Glomerular endothelial cell (primary cell): Measurements from ENCODE around the gene INO80. TPM values are rescaled to one million over a fixed set of nuclear protein-coding genes. Genes with fewer than 3 reads are reported as not detected.

ENCODE experiments used
- DNase-seq: peaks from one replicate; pipeline ENCODE4 v3.0.0-alpha.2; 2011; ENCODE audit warnings: low read depth, low spot score; ENCODE audit errors: extremely low read depth
- total RNA-seq: library from RNA; depleted of rRNA; stranded (reverse); fragments of >200 nt; gene quantifications from 2 replicates; pipeline ENCODE4 v1.2.3, GENCODE V29; 2015

The INO80 gene
- total RNA-seq, 1 donor from 2014 or later: 22.6 TPM

GRCh38 chr15:40933517-40933902, 182.6 kb downstream of the INO80 start:
- no peak for DNase-seq

- no peak for DNase-seq
Observed at GRCh38 chr15:40932649-40933516, 183.2 kb downstream of the INO80 start.

DNA sequence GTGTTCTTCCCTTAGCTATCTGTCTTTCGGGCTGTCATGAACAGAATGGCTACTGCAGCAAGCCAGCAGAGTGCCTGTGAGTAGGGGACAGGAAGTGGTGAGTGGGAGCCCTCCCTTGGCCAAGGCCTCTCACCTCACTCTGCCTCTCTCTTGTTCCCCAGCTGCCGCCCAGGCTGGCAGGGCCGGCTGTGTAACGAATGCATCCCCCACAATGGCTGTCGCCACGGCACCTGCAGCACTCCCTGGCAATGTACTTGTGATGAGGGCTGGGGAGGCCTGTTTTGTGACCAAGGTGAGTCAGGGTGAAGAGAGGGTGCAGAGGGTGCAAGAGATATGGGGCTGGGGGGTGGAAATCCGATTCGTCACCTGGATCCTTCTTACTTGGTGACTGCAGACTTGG, 183.9 kb downstream of the INO80 start:
- DNase-seq: no peak

DNA sequence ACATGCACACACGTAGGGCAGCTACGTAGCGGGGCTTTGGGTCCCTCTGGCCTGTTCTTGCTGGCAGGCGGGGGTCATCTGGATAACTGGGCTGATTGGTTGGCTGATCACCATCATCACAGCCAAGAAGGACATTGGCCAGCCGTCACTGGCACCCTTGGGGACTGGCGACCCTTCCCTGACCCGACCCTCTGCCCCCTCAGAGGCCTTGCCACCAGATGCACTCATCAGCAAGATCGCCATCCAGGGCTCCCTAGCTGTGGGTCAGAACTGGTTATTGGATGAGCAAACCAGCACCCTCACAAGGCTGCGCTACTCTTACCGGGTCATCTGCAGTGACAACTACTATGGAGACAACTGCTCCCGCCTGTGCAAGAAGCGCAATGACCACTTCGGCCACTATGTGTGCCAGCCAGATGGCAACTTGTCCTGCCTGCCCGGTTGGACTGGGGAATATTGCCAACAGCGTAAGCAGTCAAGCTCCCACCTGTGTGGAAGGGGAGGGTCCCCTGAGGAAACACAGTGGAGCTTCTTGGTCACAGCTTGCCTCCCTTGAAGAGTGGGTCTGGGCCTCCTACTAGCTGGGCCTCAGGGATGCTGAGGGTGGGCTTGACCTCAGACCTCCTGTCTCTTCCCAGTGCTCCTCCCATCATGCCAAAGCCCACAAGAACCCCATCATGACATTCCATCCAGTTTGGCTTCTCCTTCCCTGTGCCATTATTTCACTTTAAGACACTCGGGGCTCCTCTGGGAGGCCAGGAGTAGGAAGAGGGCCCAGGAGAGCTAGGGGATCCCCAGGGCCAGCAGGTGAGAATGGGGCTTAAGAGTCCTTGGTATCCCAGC, 184.6 kb downstream of the INO80 start:
- no peak for DNase-seq

DNA sequence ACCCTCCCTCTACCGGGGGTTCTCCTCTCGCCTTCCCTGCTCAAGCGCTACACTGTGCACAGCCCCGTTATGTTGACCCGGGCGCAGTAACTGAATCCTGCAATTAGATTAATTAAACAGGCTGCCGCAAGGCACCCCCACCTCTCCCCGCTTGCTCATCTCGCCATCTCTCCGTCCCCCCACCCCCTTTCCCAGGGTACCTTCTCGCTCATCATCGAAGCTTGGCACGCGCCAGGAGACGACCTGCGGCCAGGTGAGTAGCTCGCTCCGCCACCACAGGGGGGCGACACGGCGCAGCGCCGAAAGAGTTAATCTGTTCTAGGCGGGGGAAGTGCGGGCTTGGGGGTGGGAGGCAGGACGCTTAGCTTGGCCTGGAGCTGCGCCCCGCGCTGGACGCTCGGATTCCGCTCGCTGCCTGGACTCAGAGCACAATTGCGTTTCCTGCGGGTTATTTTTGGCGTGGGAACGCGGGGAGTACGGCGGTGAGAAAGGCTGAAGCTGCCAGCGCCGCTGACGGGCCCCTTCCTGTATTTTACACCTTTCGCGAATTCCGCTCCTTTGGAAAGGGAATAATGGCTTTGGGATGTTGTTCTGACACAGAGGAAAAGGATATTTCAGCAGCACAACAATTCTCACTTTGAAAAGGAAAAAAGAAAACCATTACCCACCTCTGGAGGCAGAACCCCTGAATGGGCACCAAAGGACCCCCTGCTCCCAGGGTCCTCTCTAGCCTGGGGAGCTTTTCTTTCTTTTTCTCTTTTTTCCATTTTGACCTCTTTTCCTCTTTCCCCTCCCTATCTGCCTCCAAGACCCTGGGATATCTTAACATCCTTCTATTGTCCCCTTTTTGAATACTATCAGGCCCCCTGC, 185.4 kb downstream of the INO80 start:
- no peak for DNase-seq

DNA sequence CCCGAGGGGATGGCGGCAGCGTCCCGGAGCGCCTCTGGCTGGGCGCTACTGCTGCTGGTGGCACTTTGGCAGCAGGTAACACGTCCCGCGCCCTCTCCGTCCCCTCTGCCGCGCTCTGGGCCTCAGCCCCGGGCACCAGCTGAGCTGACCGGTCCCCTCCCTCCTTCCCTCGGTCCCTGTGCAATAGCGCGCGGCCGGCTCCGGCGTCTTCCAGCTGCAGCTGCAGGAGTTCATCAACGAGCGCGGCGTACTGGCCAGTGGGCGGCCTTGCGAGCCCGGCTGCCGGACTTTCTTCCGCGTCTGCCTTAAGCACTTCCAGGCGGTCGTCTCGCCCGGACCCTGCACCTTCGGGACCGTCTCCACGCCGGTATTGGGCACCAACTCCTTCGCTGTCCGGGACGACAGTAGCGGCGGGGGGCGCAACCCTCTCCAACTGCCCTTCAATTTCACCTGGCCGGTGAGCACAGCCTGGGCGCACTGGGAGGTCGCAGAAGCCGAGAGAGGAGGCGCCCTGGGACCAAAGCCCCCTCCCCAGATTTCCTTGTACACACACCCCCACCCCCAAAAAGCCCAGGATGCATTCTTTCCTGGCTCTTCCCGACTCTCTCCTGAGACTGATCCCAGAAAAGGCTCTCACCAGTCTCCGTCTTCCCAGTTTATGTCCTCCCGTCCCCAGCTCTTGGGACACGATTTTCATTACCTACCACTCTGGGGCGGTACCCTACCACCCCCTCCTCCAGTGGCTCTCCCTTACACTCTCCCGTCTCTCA, 186.2 kb downstream of the INO80 start:
- DNase-seq: no peak

Other genes with a start within 250 kb of the INO80 start
- gene RHOV, start 242.0 kb downstream of the INO80 start, total RNA-seq: 0.10 and 0.23 TPM in 2 replicates
- 60.4 and 63.8 TPM in 2 replicates for gene VPS18, start 221.8 kb downstream of the INO80 start, total RNA-seq
- 91.1 and 213 TPM in 2 replicates for gene DLL4, start 186.9 kb downstream of the INO80 start, total RNA-seq
- 10.3 and 12.7 TPM in 2 replicates for gene CHAC1, start 162.8 kb downstream of the INO80 start, total RNA-seq
- 0.53 TPM in 1 of 2 replicates, not detected in the other for gene EXD1, start 114.5 kb upstream of the INO80 start, total RNA-seq
- 96.6 and 167 TPM in 2 replicates for gene CHP1, start 115.0 kb upstream of the INO80 start, total RNA-seq
- gene OIP5, start 216.3 kb upstream of the INO80 start, total RNA-seq: 2.5 and 2.9 TPM in 2 replicates
- 12.8 and 28.5 TPM in 2 replicates for gene NUSAP1, start 216.6 kb upstream of the INO80 start, total RNA-seq